ENCODE results near the gene NLGN1.

NLGN1 gene

GRCh38 chr3:174287705-174288104 lies 890.2 kb downstream of the NLGN1 start:
- H3K27ac ChIP-seq, result no peak overlapping the region
- TF ChIP-seq CTCF (conservative IDR thresholded peaks at IDR 0.05), result no peak

GRCh38 chr3:174294616-174295015 lies 897.1 kb downstream of the NLGN1 start:
- H3K27ac ChIP-seq, result peak overlapping the region; percentile 70; the same call in 1 of the 2 replicates
- no peak for TF ChIP-seq CTCF (conservative IDR thresholded peaks at IDR 0.05)

- H3K27ac ChIP-seq, result peak overlapping the region; percentile 70
- TF ChIP-seq CTCF (conservative IDR thresholded peaks at IDR 0.05), result no peak
These were observed 898.0 kb downstream of the NLGN1 start for GRCh38 chr3:174295306-174296092.

- no peak for TF ChIP-seq CTCF (conservative IDR thresholded peaks at IDR 0.05)
- H3K27ac ChIP-seq, result no peak overlapping the region
These were observed 905.3 kb downstream of the NLGN1 start for GRCh38 chr3:174302746-174303315.

- no peak for TF ChIP-seq CTCF (conservative IDR thresholded peaks at IDR 0.05)
- H3K27ac ChIP-seq, result no peak overlapping the region
These were observed 906.5 kb downstream of the NLGN1 start for GRCh38 chr3:174303907-174304560.

- no peak for TF ChIP-seq CTCF (conservative IDR thresholded peaks at IDR 0.05)
- H3K27ac ChIP-seq, result no peak overlapping the region
These were observed 911.2 kb downstream of the NLGN1 start for GRCh38 chr3:174308736-174309135.

GRCh38 chr3:174310475-174310983 lies 913.0 kb downstream of the NLGN1 start:
- no peak for TF ChIP-seq CTCF (conservative IDR thresholded peaks at IDR 0.05)
- no peak overlapping the region for H3K27ac ChIP-seq
